Keratinocyte (primary cell): Measurements from ENCODE around the gene NUDT14. TPM values are rescaled to one million over a fixed set of nuclear protein-coding genes. Genes with fewer than 3 reads are reported as not detected.

Experiments used
- DNase-seq: peaks from one replicate; pipeline ENCODE4 v3.0.0-alpha.2; 2011; ENCODE audit warnings: low read depth, missing footprints, low spot score
- FAIRE-seq: peaks from 2 replicates; lab custom pipeline; 2011; peaks lifted over from hg19 to GRCh38; lab: Jason Lieb, UNC
- H2AFZ ChIP-seq: 2 replicates; pipeline ENCODE4 v1.6.0; 2012; ENCODE audit warnings: low read length, control low read depth, inconsistent platforms; ENCODE audit not compliant: control insufficient read depth
- H3K27ac ChIP-seq: 2 replicates; pipeline ENCODE4 v1.5.1; 2011; ENCODE audit warnings: low read length; ENCODE audit not compliant: control insufficient read depth, insufficient read depth
- H3K27me3 ChIP-seq: 3 replicates; pipeline ENCODE4 v1.6.0; 2011; ENCODE audit warnings: low read length; ENCODE audit not compliant: control insufficient read depth, insufficient read depth; ENCODE audit errors: extremely low read depth
- H3K36me3 ChIP-seq, 2 experiments: 2 replicates in 1 of 2; 3 replicates in 1 of 2; pipeline ENCODE4 v1.5.1; 2011; ENCODE audit warnings: low read length in 2 of 2, mild to moderate bottlenecking in 1 of 2; ENCODE audit not compliant: control insufficient read depth in 2 of 2, insufficient read depth in 2 of 2; ENCODE audit errors: extremely low read depth in 1 of 2
- H3K4me1 ChIP-seq: 3 replicates; pipeline ENCODE4 v1.5.1; 2011; ENCODE audit warnings: low read length; ENCODE audit not compliant: control insufficient read depth, insufficient read depth; ENCODE audit errors: extremely low read depth
- H3K4me2 ChIP-seq: 3 replicates; pipeline ENCODE4 v1.6.0; 2011; ENCODE audit warnings: low read depth, low read length; ENCODE audit not compliant: control insufficient read depth, insufficient read depth; ENCODE audit errors: extremely low read depth
- H3K4me3 ChIP-seq, 3 experiments: fragments of 200-600 bp in 1 of 3; sonication (generic) in 1 of 3; 2 replicates in 2 of 3; 3 replicates in 1 of 3; pipeline ENCODE4 v1.5.1; 2011 to 2016; ENCODE audit warnings: low read length in 3 of 3, mild to moderate bottlenecking in 3 of 3, control low read depth in 2 of 3, inconsistent platforms in 1 of 3, low read depth in 1 of 3, mixed read lengths in 1 of 3, mixed run types in 1 of 3, moderate library complexity in 1 of 3; ENCODE audit not compliant: control insufficient read depth in 2 of 3, insufficient read depth in 2 of 3; ENCODE audit errors: extremely low read depth in 1 of 3
- H3K79me2 ChIP-seq: 2 replicates; pipeline ENCODE4 v1.6.0; 2012; ENCODE audit warnings: low read length; ENCODE audit not compliant: control insufficient read depth, insufficient read depth
- H3K9ac ChIP-seq: 3 replicates; pipeline ENCODE4 v1.6.0; 2011; ENCODE audit warnings: low read length; ENCODE audit not compliant: control insufficient read depth, insufficient read depth; ENCODE audit errors: extremely low read depth
- H3K9me1 ChIP-seq: 3 replicates; pipeline ENCODE4 v1.6.0; 2011; ENCODE audit warnings: low read length; ENCODE audit not compliant: control insufficient read depth, insufficient read depth; ENCODE audit errors: extremely low read depth
- H3K9me3 ChIP-seq: 2 replicates; pipeline ENCODE4 v1.5.1; 2012; ENCODE audit warnings: low read depth, low read length; ENCODE audit not compliant: control insufficient read depth
- H4K20me1 ChIP-seq: 3 replicates; pipeline ENCODE4 v1.6.0; 2011; ENCODE audit warnings: low read length; ENCODE audit not compliant: control insufficient read depth, insufficient read depth; ENCODE audit errors: extremely low read depth
- EZH2 ChIP-seq: IDR thresholded peaks from one replicate; pipeline ENCODE4 v1.6.1; 2012; ENCODE audit warnings: inconsistent platforms, mild to moderate bottlenecking, low read length, moderate library complexity
- dilution Hi-C: fragments of 300-500 bp; cut with MboI; formaldehyde crosslinking; loops from one replicate; pipeline ENCODE4 v1.7.0; 2020; ENCODE audit warnings: low sequenced_read_pairs; ENCODE audit not compliant: extremely low pct_ligation_motif_present
- polyA plus RNA-seq, 5 experiments: library from polyadenylated mRNA; depleted of rRNA in 3 of 5; stranded (reverse) in 3 of 5; stranded (forward) in 1 of 5; unstranded in 1 of 5; fragments of >200 nt; gene quantifications; 1 replicate in 1 of 5; 2 replicates in 3 of 5; 3 replicates in 1 of 5; pipeline versions ENCODE4 v1.2.1 to v1.2.3, GENCODE V29; 2011 to 2012; ENCODE audit warnings: missing spikeins in 2 of 5, low read depth in 1 of 5, low replicate concordance in 1 of 5
- TF ChIP-seq, protein P1 (sequence below), 3 experiments: IDR thresholded peaks in 1 of 3; conservative IDR thresholded peaks in 1 of 3; optimal IDR thresholded peaks in 1 of 3; 2 replicates in 2 of 3; 3 replicates in 1 of 3; pipeline versions ENCODE3 to v1.5.1; 2011; ENCODE audit warnings: low read length in 3 of 3, mild to moderate bottlenecking in 3 of 3, moderate library complexity in 2 of 3, control low read depth in 1 of 3, inconsistent platforms in 1 of 3; ENCODE audit not compliant: insufficient read depth in 2 of 3; ENCODE audit errors: extremely low read depth in 1 of 3

The NUDT14 gene
- polyA plus RNA-seq, 1 donor (not counting 4 experiments of a cell fraction or from before 2014, with no cell fraction given): 15.6 TPM

DNA sequence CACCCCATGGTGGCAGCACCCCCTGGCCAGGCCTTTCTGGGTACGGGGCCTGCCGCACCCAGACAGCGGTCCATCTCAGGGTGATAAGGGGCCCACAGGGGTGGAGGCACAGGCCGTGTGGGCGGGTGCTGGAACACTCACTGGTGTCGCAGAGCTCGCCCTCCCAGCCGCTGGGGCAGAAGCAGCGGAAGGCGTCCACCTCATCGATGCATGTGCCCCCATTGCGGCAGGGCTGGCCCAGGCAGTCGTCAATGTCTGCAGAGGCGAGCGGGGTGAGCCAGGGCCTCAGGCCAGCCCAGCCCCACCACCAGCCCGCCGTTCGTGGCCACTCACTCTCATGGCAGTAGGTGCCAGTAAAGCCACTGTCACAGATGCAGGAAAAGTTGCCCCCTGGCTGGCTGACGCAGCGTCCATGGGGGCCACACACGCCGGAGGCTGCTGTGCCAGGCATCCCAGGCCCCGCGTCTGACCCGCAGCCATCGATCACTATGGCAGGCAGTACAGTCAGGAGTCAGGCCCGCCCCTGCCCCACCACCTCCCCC is 32.4 kb downstream of the NUDT14 start:
- H3K9me1 ChIP-seq: no peaks in the 10 kb centered on the region
- peaks cover 17 to 31% of the 10 kb centered on the region in 2 experiments for H3K36me3 ChIP-seq
- dilution Hi-C loops: no loop called here

DNA sequence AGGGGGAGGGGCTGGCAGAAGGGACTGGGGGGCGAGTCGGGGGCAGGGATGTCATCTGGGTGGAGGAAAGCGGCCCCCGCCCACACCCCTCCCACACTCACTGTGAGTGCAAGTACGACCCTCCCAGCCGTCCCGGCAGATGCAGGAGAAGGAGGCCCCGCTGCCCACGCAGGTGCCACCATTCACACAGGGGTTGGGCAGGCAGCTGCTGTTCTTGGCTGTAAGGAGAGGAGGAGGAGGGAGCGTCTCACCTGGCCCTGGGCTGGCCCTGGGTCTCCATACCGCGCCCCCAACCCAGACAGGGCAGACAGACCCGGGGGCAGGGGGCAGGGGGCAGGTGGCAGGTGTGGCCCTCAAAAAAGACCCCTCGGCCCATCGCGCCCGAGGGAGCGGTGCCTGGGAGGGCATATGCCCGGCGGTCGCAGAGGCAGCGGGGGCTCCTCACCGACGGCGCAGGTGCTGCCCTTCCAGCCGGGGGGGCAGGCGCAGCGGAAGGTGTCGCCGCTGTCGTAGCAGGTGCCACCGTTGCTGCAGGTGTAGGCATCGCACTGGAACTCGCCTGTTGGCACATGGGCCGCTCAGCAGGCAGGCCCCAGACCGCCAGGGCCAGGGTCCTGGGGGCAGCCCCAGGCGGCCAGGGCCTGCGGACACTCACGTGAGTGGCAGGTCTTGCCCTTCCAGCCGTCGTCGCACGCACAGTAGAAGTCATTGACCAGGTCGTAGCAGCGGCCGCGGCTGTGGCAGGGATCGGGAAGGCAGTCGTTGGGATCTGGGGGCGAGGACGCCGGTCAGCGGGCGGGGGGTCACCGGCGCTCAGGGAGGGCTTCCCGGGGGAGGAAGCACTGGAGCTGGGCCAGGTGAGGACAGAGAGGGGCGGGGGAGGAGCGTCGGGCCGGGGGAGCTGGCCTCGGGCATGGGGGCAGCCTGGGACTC is 33.2 kb downstream of the NUDT14 start:
- Histone ChIP-seq H4K20me1 (peaks cover 7% of the 10 kb centered on the region), H3K4me3 (no peak overlapping the region), H3K27ac (no peak overlapping the region), H3K9me3 (no peaks in the 10 kb centered on the region), H3K9me1 (no peaks in the 10 kb centered on the region), H3K4me1 (no peaks in the 10 kb centered on the region), H3K79me2 (no peaks in the 10 kb centered on the region), H3K36me3 (peaks cover 19 to 34% of the 10 kb centered on the region in 2 experiments), H3K9ac (no peak overlapping the region), H3K4me2 (no peak overlapping the region), H2AFZ (no peak overlapping the region), H3K27me3 (no peaks in the 10 kb centered on the region)
- DNase-seq: no peak
- dilution Hi-C loops: no loop called here
- no peak for TF ChIP-seq EZH2
- TF ChIP-seq, protein P1, sequence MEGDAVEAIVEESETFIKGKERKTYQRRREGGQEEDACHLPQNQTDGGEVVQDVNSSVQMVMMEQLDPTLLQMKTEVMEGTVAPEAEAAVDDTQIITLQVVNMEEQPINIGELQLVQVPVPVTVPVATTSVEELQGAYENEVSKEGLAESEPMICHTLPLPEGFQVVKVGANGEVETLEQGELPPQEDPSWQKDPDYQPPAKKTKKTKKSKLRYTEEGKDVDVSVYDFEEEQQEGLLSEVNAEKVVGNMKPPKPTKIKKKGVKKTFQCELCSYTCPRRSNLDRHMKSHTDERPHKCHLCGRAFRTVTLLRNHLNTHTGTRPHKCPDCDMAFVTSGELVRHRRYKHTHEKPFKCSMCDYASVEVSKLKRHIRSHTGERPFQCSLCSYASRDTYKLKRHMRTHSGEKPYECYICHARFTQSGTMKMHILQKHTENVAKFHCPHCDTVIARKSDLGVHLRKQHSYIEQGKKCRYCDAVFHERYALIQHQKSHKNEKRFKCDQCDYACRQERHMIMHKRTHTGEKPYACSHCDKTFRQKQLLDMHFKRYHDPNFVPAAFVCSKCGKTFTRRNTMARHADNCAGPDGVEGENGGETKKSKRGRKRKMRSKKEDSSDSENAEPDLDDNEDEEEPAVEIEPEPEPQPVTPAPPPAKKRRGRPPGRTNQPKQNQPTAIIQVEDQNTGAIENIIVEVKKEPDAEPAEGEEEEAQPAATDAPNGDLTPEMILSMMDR (optimal IDR thresholded peaks at IDR 0.05 in 1 of 3, IDR thresholded peaks at IDR 0.05 in 1 of 3, conservative IDR thresholded peaks at IDR 0.05 in 1 of 3; ENCODE audit: extremely low read depth in 1 of 3, insufficient read depth in 2 of 3, low read length in 3 of 3): no peak
- no peak for FAIRE-seq

More for the DNA sequence above, 32.4 kb downstream of the NUDT14 start:
- no peak overlapping the region for H3K9ac ChIP-seq
- no peaks in the 10 kb centered on the region for H3K9me3 ChIP-seq
- H3K27me3 ChIP-seq: no peaks in the 10 kb centered on the region
- no peaks in the 10 kb centered on the region for H3K79me2 ChIP-seq
- DNase-seq (no peak), FAIRE-seq (no peak)
- H2AFZ ChIP-seq: no peak overlapping the region
- no peak for TF ChIP-seq EZH2
- TF ChIP-seq, protein P1 (optimal IDR thresholded peaks at IDR 0.05 in 1 of 3, IDR thresholded peaks at IDR 0.05 in 1 of 3, conservative IDR thresholded peaks at IDR 0.05 in 1 of 3; ENCODE audit: extremely low read depth in 1 of 3, insufficient read depth in 2 of 3, low read length in 3 of 3): no peak
- no peak overlapping the region for H3K4me3 ChIP-seq
- H3K4me1 ChIP-seq: no peaks in the 10 kb centered on the region
- H3K27ac ChIP-seq: no peak overlapping the region
- peaks cover 7% of the 10 kb centered on the region for H4K20me1 ChIP-seq
- H3K4me2 ChIP-seq: no peak overlapping the region
